ENCODE measurements around the gene RSPH3. TPM values are rescaled to one million over a fixed set of nuclear protein-coding genes. Genes with fewer than 3 reads are reported as not detected.

Gene RSPH3
- total RNA-seq, 4 donors from 2014 or later, result 8.0 to 13.2 (median 11.2) TPM

DNA sequence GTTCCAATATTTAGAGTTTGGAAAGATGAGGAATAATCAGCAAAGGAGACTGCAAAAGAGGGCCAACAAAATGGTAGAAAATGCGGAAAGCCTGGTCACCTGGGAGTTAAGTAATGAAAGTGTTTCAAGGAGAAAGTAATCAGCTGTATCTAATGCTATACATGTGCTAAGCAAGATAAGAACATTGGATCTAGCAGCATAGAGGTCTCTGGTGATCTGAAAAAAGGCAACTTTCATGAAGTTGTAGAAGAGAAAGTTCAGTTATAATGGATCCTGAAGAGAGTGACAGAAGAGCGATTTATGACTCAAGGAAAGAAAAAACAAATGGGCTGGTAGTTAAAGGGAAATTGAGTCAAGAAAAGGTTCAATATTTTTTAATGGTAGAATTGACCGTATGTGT, 4.6 kb upstream of the RSPH3 start:
- intact Hi-C loops (cut with DNase I), result no loop called here
- no peak for DNase-seq
- 62 to 75% methylated on average over 3 of the region's 3 CpGs for WGBS, 2 donors
- TF ChIP-seq, protein P1, sequence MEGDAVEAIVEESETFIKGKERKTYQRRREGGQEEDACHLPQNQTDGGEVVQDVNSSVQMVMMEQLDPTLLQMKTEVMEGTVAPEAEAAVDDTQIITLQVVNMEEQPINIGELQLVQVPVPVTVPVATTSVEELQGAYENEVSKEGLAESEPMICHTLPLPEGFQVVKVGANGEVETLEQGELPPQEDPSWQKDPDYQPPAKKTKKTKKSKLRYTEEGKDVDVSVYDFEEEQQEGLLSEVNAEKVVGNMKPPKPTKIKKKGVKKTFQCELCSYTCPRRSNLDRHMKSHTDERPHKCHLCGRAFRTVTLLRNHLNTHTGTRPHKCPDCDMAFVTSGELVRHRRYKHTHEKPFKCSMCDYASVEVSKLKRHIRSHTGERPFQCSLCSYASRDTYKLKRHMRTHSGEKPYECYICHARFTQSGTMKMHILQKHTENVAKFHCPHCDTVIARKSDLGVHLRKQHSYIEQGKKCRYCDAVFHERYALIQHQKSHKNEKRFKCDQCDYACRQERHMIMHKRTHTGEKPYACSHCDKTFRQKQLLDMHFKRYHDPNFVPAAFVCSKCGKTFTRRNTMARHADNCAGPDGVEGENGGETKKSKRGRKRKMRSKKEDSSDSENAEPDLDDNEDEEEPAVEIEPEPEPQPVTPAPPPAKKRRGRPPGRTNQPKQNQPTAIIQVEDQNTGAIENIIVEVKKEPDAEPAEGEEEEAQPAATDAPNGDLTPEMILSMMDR (IDR thresholded peaks at IDR 0.05), result no peak
- TF ChIP-seq POLR2A (IDR thresholded peaks at IDR 0.05), result no peak
- H3K27me3 ChIP-seq, result no peaks in the 10 kb centered on the region
- H3K4me1 ChIP-seq, result peaks cover 0 to 31% (median 8%) of the 10 kb centered on the region in 3 donors
- no peaks in the 10 kb centered on the region for H3K36me3 ChIP-seq
- no peak overlapping the region for H3K27ac ChIP-seq
- no peak overlapping the region for H3K4me3 ChIP-seq
- no peaks in the 10 kb centered on the region for H3K9me3 ChIP-seq

- Histone ChIP-seq H3K4me3 (no peak overlapping the region), H3K27me3 (no peaks in the 10 kb centered on the region), H3K4me1 (peaks cover 3 to 34% (median 13%) of the 10 kb centered on the region in 3 donors), H3K27ac (peak overlapping the region in 1 of 4 donors; percentile 17), H3K36me3 (no peaks in the 10 kb centered on the region), H3K9me3 (no peaks in the 10 kb centered on the region)
- DNase-seq, result no peak
- TF ChIP-seq, protein P1 (IDR thresholded peaks at IDR 0.05), result no peak
- no peak for TF ChIP-seq POLR2A (IDR thresholded peaks at IDR 0.05)
- intact Hi-C loops (cut with DNase I), result no loop called here
- 81 to 90% methylated on average over 12 of the region's 12 CpGs for WGBS, 2 donors
These were observed 2.6 kb upstream of the RSPH3 start for GRCh38 chr6:159002432-159003155.

- DNase-seq, result no peak
- 0% methylated on average over 6 to 16 of the region's 24 CpGs for WGBS, 2 donors
- TF ChIP-seq, protein P1 (IDR thresholded peaks at IDR 0.05), result no peak
- no peak for TF ChIP-seq POLR2A (IDR thresholded peaks at IDR 0.05)
- intact Hi-C loops (cut with DNase I), result no loop called here
- H3K4me3 ChIP-seq, result peak overlapping the region; percentile 79 to 93 (median 87)
- no peaks in the 10 kb centered on the region for H3K27me3 ChIP-seq
- peak overlapping the region; percentile 88 to 96 (median 90) for H3K27ac ChIP-seq
- H3K36me3 ChIP-seq, result no peaks in the 10 kb centered on the region
- peaks cover 3 to 65% (median 16%) of the 10 kb centered on the region in 3 donors for H3K4me1 ChIP-seq
- H3K9me3 ChIP-seq, result no peaks in the 10 kb centered on the region
These were observed 792 bp downstream of the RSPH3 start for GRCh38 chr6:158999154-158999665.

DNA sequence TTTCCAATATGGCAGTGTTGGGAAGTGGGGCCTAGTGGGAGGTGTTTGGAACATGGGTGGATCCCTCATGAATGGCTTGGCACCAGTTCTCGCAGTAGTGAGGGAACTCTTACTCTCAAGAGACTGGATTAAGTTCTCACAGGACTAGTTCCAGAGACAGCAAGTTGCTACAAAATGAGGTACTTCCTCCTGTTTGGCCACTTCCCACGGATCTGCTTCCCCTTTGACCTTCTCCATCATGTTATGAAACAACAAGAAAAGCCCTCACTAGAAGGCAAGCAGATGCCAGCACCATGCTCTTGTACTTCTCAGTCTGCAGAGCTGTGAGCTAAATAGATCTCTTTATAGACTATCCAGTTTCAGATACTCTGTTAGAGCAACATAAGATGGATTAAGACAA, 3.1 kb downstream of the RSPH3 start:
- Histone ChIP-seq H3K4me1 (peaks cover 3 to 60% (median 16%) of the 10 kb centered on the region in 3 donors), H3K27ac (peak overlapping the region in 2 of 4 donors; percentile 18 to 57), H3K9me3 (no peaks in the 10 kb centered on the region), H3K36me3 (peaks cover 0 to 18% (median 0%) of the 10 kb centered on the region in 3 donors), H3K4me3 (no peak overlapping the region), H3K27me3 (no peaks in the 10 kb centered on the region)
- no peak for DNase-seq
- WGBS, 2 donors, result 50% methylated on average over 2 of the region's 2 CpGs
- intact Hi-C loops (cut with DNase I), result no loop called here
- TF ChIP-seq, protein P1 (IDR thresholded peaks at IDR 0.05), result no peak

GRCh38 chr6:158993639-158994038, 6.4 kb downstream of the RSPH3 start:
- H3K9me3 ChIP-seq, result no peaks in the 10 kb centered on the region
- intact Hi-C loops (cut with DNase I), result no loop called here
- TF ChIP-seq, protein P1 (IDR thresholded peaks at IDR 0.05), result no peak
- no peak for TF ChIP-seq POLR2A (IDR thresholded peaks at IDR 0.05)
- DNase-seq, result no peak
- no peaks in the 10 kb centered on the region for H3K27me3 ChIP-seq
- no peak overlapping the region for H3K27ac ChIP-seq
- WGBS, 2 donors, result 91 to 96% methylated on average over 3 of the region's 3 CpGs
- H3K4me3 ChIP-seq, result no peak overlapping the region
- peaks cover 2 to 45% (median 5%) of the 10 kb centered on the region in 3 donors for H3K4me1 ChIP-seq
- peaks cover 0 to 18% (median 0%) of the 10 kb centered on the region in 3 donors for H3K36me3 ChIP-seq
